Thymus (tissue), 11 donors: Measurements from ENCODE around the gene CISTR. TPM values are rescaled to one million over a fixed set of nuclear protein-coding genes. Genes with fewer than 3 reads are reported as not detected.
A peak's percentile ranks its signal among the peaks of the same experiment; 100 is the strongest.

Experiments used
- DNase-seq, 9 donors: peaks; one replicate each; pipeline ENCODE4 v3.0.0-alpha.2; 2013; ENCODE audit warnings: low spot score in 9 of 9, low read depth in 6 of 9, missing footprints in 1 of 9
- H3K27ac ChIP-seq, 2 donors: one replicate each; pipeline ENCODE4 v1.5.1; 2013; ENCODE audit warnings: control low read depth in 1 of 2, low read depth in 1 of 2, low read length in 1 of 2, mild to moderate bottlenecking in 1 of 2, moderate library complexity in 1 of 2
- H3K27me3 ChIP-seq, 2 donors: one replicate each; pipeline ENCODE4 v1.5.1; 2013; ENCODE audit warnings: low read length in 1 of 2; ENCODE audit not compliant: control insufficient read depth in 2 of 2, insufficient read depth in 1 of 2
- H3K36me3 ChIP-seq, 2 donors: one replicate each; pipeline ENCODE4 v1.5.1; 2013; ENCODE audit warnings: low read length in 1 of 2, mild to moderate bottlenecking in 1 of 2, moderate library complexity in 1 of 2; ENCODE audit not compliant: control insufficient read depth in 2 of 2, insufficient read depth in 2 of 2
- H3K4me1 ChIP-seq, 2 donors: one replicate each; pipeline ENCODE4 v1.5.1; 2013; ENCODE audit warnings: low read length in 2 of 2; ENCODE audit not compliant: control insufficient read depth in 2 of 2, insufficient read depth in 2 of 2
- H3K4me3 ChIP-seq, 2 donors: one replicate each; pipeline ENCODE4 v1.5.1; 2013; ENCODE audit warnings: low read length in 2 of 2, control low read depth in 1 of 2, mild to moderate bottlenecking in 1 of 2
- H3K9me3 ChIP-seq, 2 donors: one replicate each; pipeline ENCODE4 v1.5.1; 2013; ENCODE audit warnings: low read length in 1 of 2, mild to moderate bottlenecking in 1 of 2; ENCODE audit not compliant: control insufficient read depth in 2 of 2, insufficient read depth in 1 of 2
- WGBS: extraction: QIAGEN DNeasy Blood & Tissue Kit; methylation state at CpG from one replicate; pipeline ENCODE4 v1.1.7; 2013; 5-methylcytosine and 5-hydroxymethylcytosine counted together
- polyA plus RNA-seq: library from polyadenylated mRNA; stranded (reverse); fragments of 200-250 nt; gene quantifications from one replicate; pipeline ENCODE4 v1.2.3, GENCODE V29; 2013
- total RNA-seq: library from RNA; stranded (reverse); fragments of 120-200 nt; gene quantifications from one replicate; pipeline ENCODE4 v1.2.4, GENCODE V29; 2013
- donor health status: healthy.

The CISTR gene
- total and polyA plus RNA-seq, 2 donors, result not detected

- peaks cover 0 to 3% of the 10 kb centered on the region in 2 donors for H3K36me3 ChIP-seq
- no peak for DNase-seq
- H3K27ac ChIP-seq, result no peak overlapping the region
- no peaks in the 10 kb centered on the region for H3K9me3 ChIP-seq
- peaks cover 13 to 72% of the 10 kb centered on the region in 2 donors for H3K27me3 ChIP-seq
- no peaks in the 10 kb centered on the region for H3K4me1 ChIP-seq
- H3K4me3 ChIP-seq, result no peak overlapping the region
- 86% methylated on average over 1 of the region's 1 CpG for WGBS
These were observed 45.7 kb downstream of the CISTR start for GRCh38 chr12:53706080-53706479.

- Histone ChIP-seq H3K27ac (no peak overlapping the region), H3K4me1 (no peaks in the 10 kb centered on the region), H3K27me3 (peaks cover 27 to 87% of the 10 kb centered on the region in 2 donors), H3K4me3 (no peak overlapping the region), H3K9me3 (no peaks in the 10 kb centered on the region), H3K36me3 (no peaks in the 10 kb centered on the region)
- 84% methylated on average over 4 of the region's 4 CpGs for WGBS
- no peak for DNase-seq
These were observed 48.0 kb downstream of the CISTR start for GRCh38 chr12:53703756-53704155.

GRCh38 chr12:53701518-53702264 is 50.1 kb downstream of the CISTR start:
- H3K27ac ChIP-seq, result no peak overlapping the region
- no peak overlapping the region for H3K4me3 ChIP-seq
- peaks cover 0 to 2% of the 10 kb centered on the region in 2 donors for H3K4me1 ChIP-seq
- DNase-seq, result peak in 7 of 9 donors; percentile 24 to 72 (median 58)
- peaks cover 37 to 94% of the 10 kb centered on the region in 2 donors for H3K27me3 ChIP-seq
- no peaks in the 10 kb centered on the region for H3K9me3 ChIP-seq
- 6% methylated on average over 8 of the region's 8 CpGs for WGBS
- H3K36me3 ChIP-seq, result no peaks in the 10 kb centered on the region

- Histone ChIP-seq H3K9me3 (no peaks in the 10 kb centered on the region), H3K4me3 (no peak overlapping the region), H3K27me3 (peaks cover 44 to 94% of the 10 kb centered on the region in 2 donors), H3K36me3 (no peaks in the 10 kb centered on the region), H3K4me1 (peaks cover 0 to 10% of the 10 kb centered on the region in 2 donors), H3K27ac (no peak overlapping the region)
- no peak for DNase-seq
- 72% methylated on average over 6 of the region's 6 CpGs for WGBS
These were observed 51.2 kb downstream of the CISTR start for GRCh38 chr12:53700567-53700966.

- no peak for DNase-seq
- WGBS, result 40% methylated on average over 5 of the region's 5 CpGs
- no peaks in the 10 kb centered on the region for H3K36me3 ChIP-seq
These were observed 52.1 kb downstream of the CISTR start for GRCh38 chr12:53699678-53700025.

GRCh38 chr12:53698948-53699677 is 52.7 kb downstream of the CISTR start:
- Histone ChIP-seq H3K27ac (no peak overlapping the region), H3K4me1 (peaks cover 4 to 18% of the 10 kb centered on the region in 2 donors), H3K27me3 (peaks cover 57 to 96% of the 10 kb centered on the region in 2 donors), H3K36me3 (no peaks in the 10 kb centered on the region), H3K9me3 (no peaks in the 10 kb centered on the region), H3K4me3 (no peak overlapping the region)
- DNase-seq, result no peak
- WGBS, result 72% methylated on average over 3 of the region's 3 CpGs

More at GRCh38 chr12:53699678-53700025, 52.1 kb downstream of the CISTR start:
- H3K27ac ChIP-seq, result no peak overlapping the region
- H3K4me1 ChIP-seq, result peaks cover 4 to 18% of the 10 kb centered on the region in 2 donors
- H3K9me3 ChIP-seq, result no peaks in the 10 kb centered on the region
- H3K27me3 ChIP-seq, result peaks cover 53 to 95% of the 10 kb centered on the region in 2 donors
- no peak overlapping the region for H3K4me3 ChIP-seq

- Histone ChIP-seq H3K36me3 (no peaks in the 10 kb centered on the region), H3K4me1 (peaks cover 4 to 18% of the 10 kb centered on the region in 2 donors), H3K27me3 (peaks cover 64 to 98% of the 10 kb centered on the region in 2 donors), H3K27ac (no peak overlapping the region), H3K4me3 (no peak overlapping the region), H3K9me3 (no peaks in the 10 kb centered on the region)
- 9% methylated on average over 24 of the region's 24 CpGs for WGBS
- DNase-seq, result no peak
These were observed 55.0 kb downstream of the CISTR start for GRCh38 chr12:53696655-53697331.
